Vagina (tissue), 2 donors: ENCODE data around the gene FASN.

Source experiments
- CTCF ChIP-seq, 3 experiments: fragments of 450-650 bp in 2 of 3; fragments of 200-600 bp in 1 of 3; sonication (generic) in 1 of 3; IDR thresholded peaks; one replicate each; pipeline ENCODE4 v1.5.1; 2017 to 2019; ENCODE audit warnings: antibody characterized with exemption in 3 of 3, mild to moderate bottlenecking in 2 of 3, moderate library complexity in 2 of 3
- POLR2A ChIP-seq, 2 donors: fragments of 450-650 bp; IDR thresholded peaks; one replicate each; pipeline ENCODE4 v1.6.1; 2017; ENCODE audit warnings: antibody characterized with exemption in 2 of 2, mild to moderate bottlenecking in 2 of 2, moderate library complexity in 2 of 2

- TF ChIP-seq CTCF (IDR thresholded peaks at IDR 0.05), result no peak
- no peak for TF ChIP-seq POLR2A (IDR thresholded peaks at IDR 0.05)
These were observed 55.4 kb downstream of the FASN start for GRCh38 chr17:82042649-82043048.
